Measurements from ENCODE around the gene GRN.

The GRN gene

DNA sequence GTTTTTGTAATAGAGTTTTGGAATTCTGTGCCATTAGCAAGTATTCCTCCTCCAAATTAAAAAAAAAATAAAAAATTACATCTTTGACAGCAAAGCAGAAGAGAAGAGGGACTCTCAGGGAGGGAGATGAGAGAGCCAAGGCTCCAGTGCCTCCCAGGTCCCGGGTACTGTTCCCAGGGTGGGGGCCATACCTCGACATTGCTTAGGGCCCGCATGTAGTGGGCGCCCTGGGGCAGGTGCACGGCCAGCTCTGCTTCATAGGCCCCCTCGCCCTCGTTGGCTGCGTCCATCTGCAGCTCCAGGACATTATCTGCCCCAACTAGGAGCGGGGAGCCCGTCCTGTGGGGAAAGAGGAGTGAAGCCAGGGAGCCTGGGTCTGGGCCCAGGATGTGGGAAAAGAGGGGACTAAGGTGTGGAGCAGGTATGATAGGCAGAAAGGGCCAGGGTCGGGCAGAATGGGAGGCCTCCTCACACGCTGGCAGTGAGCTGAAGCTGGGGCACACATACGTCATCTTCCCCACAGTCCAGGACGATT lies 33.1 kb downstream of the GRN start:
- Histone ChIP-seq H3F3A (ENCODE audit: control insufficient read depth, insufficient read depth) (no peaks in the 10 kb centered on the region), H3K4me2 (ENCODE audit: low read length) (no peak overlapping the region), H3K27me3 (ENCODE audit: control insufficient read depth, low read length) (peaks cover 3% of the 10 kb centered on the region; the same call in 1 of the 2 replicates)

DNA sequence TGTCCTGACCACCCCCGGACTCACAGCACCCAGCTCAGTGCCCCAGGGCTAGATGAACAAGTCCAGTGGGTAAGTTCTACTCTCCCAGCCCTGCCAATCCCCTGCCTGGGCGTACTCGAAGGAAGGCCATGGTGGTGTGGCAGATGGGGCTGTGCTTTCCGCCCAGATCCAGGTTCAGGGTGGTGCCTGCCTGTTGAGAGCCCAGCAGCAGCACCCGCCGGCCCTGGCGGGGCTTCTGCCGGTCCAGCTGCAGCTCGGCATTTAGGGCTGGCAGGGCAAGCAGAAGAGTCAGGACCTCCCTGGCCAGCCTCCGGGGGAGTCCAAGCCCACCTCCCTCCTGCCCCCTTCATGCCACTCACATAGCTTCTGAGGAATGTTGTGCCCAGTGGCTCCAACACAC lies 34.8 kb downstream of the GRN start:
- no peaks in the 10 kb centered on the region for H3K9me3 ChIP-seq (ENCODE audit: control insufficient read depth, insufficient read depth, low read length)
- H3K4me1 ChIP-seq (ENCODE audit: control insufficient read depth, low read length), result peaks cover 2% of the 10 kb centered on the region; the same call in 1 of the 2 replicates
- TF ChIP-seq, protein P1, sequence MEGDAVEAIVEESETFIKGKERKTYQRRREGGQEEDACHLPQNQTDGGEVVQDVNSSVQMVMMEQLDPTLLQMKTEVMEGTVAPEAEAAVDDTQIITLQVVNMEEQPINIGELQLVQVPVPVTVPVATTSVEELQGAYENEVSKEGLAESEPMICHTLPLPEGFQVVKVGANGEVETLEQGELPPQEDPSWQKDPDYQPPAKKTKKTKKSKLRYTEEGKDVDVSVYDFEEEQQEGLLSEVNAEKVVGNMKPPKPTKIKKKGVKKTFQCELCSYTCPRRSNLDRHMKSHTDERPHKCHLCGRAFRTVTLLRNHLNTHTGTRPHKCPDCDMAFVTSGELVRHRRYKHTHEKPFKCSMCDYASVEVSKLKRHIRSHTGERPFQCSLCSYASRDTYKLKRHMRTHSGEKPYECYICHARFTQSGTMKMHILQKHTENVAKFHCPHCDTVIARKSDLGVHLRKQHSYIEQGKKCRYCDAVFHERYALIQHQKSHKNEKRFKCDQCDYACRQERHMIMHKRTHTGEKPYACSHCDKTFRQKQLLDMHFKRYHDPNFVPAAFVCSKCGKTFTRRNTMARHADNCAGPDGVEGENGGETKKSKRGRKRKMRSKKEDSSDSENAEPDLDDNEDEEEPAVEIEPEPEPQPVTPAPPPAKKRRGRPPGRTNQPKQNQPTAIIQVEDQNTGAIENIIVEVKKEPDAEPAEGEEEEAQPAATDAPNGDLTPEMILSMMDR (IDR thresholded peaks at IDR 0.05; ENCODE audit: low read depth, low read length, poor library complexity, severe bottlenecking), result no peak
- no peak for TF ChIP-seq EZH2phosphoT487 (IDR thresholded peaks at IDR 0.05; ENCODE audit: borderline replicate concordance, low read length)
- no peak overlapping the region for H3K4me3 ChIP-seq (ENCODE audit: low read length)
- H3K9me2 ChIP-seq (replicated peaks; ENCODE audit: control insufficient read depth, low read length), result no peaks in the 10 kb centered on the region
- no peaks in the 10 kb centered on the region for H3K36me3 ChIP-seq (ENCODE audit: control insufficient read depth, low read length)
- H3K79me2 ChIP-seq (ENCODE audit: control insufficient read depth, low read length), result no peaks in the 10 kb centered on the region
- peaks cover 6% of the 10 kb centered on the region; the same call in 1 of the 2 replicates for H3K27me3 ChIP-seq (ENCODE audit: control insufficient read depth, low read length)
- H3K4me2 ChIP-seq (ENCODE audit: low read length), result no peak overlapping the region
- no peaks in the 10 kb centered on the region for H4K20me1 ChIP-seq (ENCODE audit: control insufficient read depth, insufficient read depth, low read depth, low read length)
- H3K27ac ChIP-seq (ENCODE audit: low read depth, low read length), result no peak overlapping the region
- no peaks in the 10 kb centered on the region for H3F3A ChIP-seq (ENCODE audit: control insufficient read depth, insufficient read depth)

More for the DNA sequence above, 33.1 kb downstream of the GRN start:
- H3K4me1 ChIP-seq (ENCODE audit: control insufficient read depth, low read length), result no peaks in the 10 kb centered on the region
- H3K27ac ChIP-seq (ENCODE audit: low read depth, low read length), result no peak overlapping the region
- no peaks in the 10 kb centered on the region for H3K36me3 ChIP-seq (ENCODE audit: control insufficient read depth, low read length)
- H4K20me1 ChIP-seq (ENCODE audit: control insufficient read depth, insufficient read depth, low read depth, low read length), result no peaks in the 10 kb centered on the region
- no peak for TF ChIP-seq EZH2phosphoT487 (IDR thresholded peaks at IDR 0.05; ENCODE audit: borderline replicate concordance, low read length)
- TF ChIP-seq, protein P1 (IDR thresholded peaks at IDR 0.05; ENCODE audit: low read depth, low read length, poor library complexity, severe bottlenecking), result no peak
- no peaks in the 10 kb centered on the region for H3K9me2 ChIP-seq (replicated peaks; ENCODE audit: control insufficient read depth, low read length)
- no peaks in the 10 kb centered on the region for H3K79me2 ChIP-seq (ENCODE audit: control insufficient read depth, low read length)
- H3K4me3 ChIP-seq (ENCODE audit: low read length), result no peak overlapping the region
- no peaks in the 10 kb centered on the region for H3K9me3 ChIP-seq (ENCODE audit: control insufficient read depth, insufficient read depth, low read length)

- Histone ChIP-seq H3K27ac (ENCODE audit: low read depth, low read length) (no peak overlapping the region), H3K79me2 (ENCODE audit: control insufficient read depth, low read length) (no peaks in the 10 kb centered on the region), H3K36me3 (ENCODE audit: control insufficient read depth, low read length) (no peaks in the 10 kb centered on the region), H3K27me3 (ENCODE audit: control insufficient read depth, low read length) (peaks cover 9% of the 10 kb centered on the region), H3K4me2 (ENCODE audit: low read length) (no peak overlapping the region), H3F3A (ENCODE audit: control insufficient read depth, insufficient read depth) (no peaks in the 10 kb centered on the region), H3K9me3 (ENCODE audit: control insufficient read depth, insufficient read depth, low read length) (no peaks in the 10 kb centered on the region), H4K20me1 (ENCODE audit: control insufficient read depth, insufficient read depth, low read depth, low read length) (no peaks in the 10 kb centered on the region), H3K4me3 (ENCODE audit: low read length) (no peak overlapping the region), H3K9me2 (replicated peaks; ENCODE audit: control insufficient read depth, low read length) (no peaks in the 10 kb centered on the region), H3K4me1 (ENCODE audit: control insufficient read depth, low read length) (peaks cover 5% of the 10 kb centered on the region; the same call in 1 of the 2 replicates)
- no peak for TF ChIP-seq EZH2phosphoT487 (IDR thresholded peaks at IDR 0.05; ENCODE audit: borderline replicate concordance, low read length)
- TF ChIP-seq, protein P1 (IDR thresholded peaks at IDR 0.05; ENCODE audit: low read depth, low read length, poor library complexity, severe bottlenecking), result no peak
Observed at GRCh38 chr17:44380767-44381166, 35.7 kb downstream of the GRN start.
